ENCODE results near the gene NBPF3.

The NBPF3 gene

GRCh38 chr1:21492356-21492625 is 52.4 kb downstream of the NBPF3 start:
- DNase-seq (ENCODE audit: extremely low read depth in 1 of 2, low read depth in 1 of 2) = no peak

- no peak for DNase-seq (ENCODE audit: extremely low read depth in 1 of 2, low read depth in 1 of 2)
Measured at GRCh38 chr1:21494196-21494595, 54.3 kb downstream of the NBPF3 start.

GRCh38 chr1:21495225-21495820 is 55.4 kb downstream of the NBPF3 start:
- no peak for DNase-seq (ENCODE audit: extremely low read depth in 1 of 2, low read depth in 1 of 2)

DNA sequence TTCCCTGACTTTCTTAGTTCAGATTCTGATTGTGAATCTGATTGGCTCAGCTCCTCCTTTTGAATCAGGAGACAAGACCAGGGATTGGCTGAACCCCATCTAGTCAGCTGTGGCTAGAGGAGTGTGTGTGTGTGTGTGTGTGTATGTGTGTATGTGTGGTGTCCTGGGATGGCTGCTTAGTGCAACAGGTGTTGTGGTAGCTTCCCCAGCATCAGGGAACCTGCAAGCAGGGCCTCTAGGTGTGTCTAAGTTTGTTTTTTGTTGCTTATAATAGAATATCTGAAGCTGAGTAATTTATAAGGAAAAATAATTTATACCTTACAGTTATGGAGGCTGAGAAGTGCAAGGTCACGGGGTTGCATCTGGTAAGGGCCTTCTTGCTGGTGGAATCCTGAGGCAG is 56.1 kb downstream of the NBPF3 start:
- no peak for DNase-seq (ENCODE audit: extremely low read depth in 1 of 2, low read depth in 1 of 2)

DNA sequence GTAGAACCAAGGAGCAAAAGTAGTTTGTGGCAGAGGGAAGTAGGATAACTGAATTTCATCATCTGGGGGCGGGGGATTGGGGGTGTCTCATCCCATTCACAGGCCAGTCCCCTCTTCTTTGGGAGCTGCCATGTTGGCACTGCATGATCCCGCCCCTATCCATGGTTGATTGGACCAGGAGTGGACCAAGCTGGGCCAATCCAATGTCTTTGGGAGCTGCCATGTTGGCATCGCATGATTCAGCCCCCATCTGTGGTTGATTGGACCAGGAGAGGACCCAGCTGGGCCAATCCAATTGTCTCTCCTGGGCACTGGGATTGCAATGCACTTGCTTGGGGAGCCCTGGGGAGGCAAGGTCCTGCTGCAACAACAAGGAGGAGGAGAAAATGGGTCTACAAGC is 56.9 kb downstream of the NBPF3 start:
- DNase-seq (ENCODE audit: extremely low read depth in 1 of 2, low read depth in 1 of 2) = no peak

DNA sequence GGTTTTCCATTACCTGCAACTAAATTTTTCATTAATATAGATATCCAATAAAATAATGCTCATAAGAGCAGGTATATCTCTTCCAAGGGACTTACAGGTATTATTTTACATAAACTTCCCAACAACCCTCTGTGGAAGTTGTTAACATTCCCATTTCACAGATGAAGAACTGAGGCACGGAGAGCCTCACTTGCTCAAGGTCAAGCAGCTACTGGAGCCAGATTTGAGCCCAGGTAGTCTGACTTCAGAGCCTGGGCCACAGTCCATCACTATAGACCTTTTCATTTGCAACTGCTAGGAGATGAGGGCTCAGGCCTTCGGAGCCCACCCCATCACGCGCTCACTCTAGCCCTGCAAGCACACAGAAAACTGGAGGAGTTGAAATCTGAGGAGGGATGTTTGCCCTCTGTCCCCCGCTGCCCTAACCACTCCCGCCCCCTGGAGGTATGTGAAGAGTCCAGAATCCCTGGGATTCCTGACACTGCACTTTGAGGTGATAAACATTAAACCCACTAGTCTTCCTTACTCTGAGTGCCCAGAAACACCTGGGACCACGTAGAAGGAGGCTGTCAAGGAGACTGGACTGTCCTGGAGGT is 57.6 kb downstream of the NBPF3 start:
- no peak for DNase-seq (ENCODE audit: extremely low read depth in 1 of 2, low read depth in 1 of 2)

GRCh38 chr1:21499283-21499950 is 59.5 kb downstream of the NBPF3 start:
- DNase-seq (ENCODE audit: extremely low read depth in 1 of 2, low read depth in 1 of 2) = no peak

DNA sequence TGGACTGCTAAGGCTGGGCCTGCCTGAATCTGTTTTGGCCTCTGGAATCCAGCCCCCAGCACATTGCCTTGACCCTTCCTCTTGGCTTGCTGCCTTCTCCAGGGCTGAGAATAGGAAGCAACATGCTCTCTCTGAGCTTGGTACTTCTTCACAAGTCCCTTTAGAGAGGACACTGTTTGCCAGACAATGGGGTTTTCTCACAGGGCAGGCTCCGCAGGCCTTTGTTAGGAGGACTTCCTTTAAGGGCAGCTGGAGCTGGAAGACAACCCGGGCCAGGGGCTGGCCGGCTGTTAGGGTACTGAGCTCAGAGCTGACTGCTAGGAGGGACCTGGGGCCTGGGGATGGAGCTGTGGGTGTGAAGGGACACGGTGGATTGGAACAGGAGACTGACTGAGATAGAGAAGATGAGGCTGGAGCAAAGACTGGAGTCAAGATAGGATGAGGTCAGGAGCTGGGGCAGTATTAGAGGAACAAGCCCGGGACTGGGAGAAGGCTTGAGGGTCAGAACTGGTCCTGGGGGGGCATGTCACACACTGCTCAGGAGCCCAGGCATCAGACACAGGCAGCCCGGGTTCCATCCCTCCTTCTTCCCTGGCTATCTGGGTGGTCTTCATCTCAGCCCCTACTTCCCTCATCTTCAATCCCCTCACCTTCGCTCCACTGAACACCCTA is 63.9 kb downstream of the NBPF3 start:
- no peak for DNase-seq (ENCODE audit: extremely low read depth in 1 of 2, low read depth in 1 of 2)

DNA sequence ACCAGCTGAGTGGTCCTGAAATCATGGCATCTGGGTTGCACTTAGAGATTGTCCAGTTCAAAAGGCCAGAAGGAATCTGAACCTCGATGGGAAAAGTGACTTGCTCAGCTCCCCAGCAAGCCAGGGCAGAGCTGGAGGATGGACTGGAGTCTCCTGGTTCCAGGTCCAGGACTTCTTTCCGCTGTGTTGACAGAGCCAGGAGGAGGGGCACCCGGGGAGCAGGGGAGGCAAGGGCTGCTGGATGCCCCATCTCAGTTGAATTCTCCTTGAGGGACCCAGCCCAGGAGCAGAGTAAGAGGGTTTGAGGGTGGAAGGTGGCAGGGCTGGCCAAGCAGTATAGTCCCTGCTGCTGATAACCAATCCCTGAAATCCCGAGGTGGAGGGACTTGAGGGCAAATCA is 66.9 kb downstream of the NBPF3 start:
- DNase-seq (ENCODE audit: extremely low read depth in 1 of 2, low read depth in 1 of 2) = no peak

GRCh38 chr1:21507511-21508270 is 67.8 kb downstream of the NBPF3 start:
- no peak for DNase-seq (ENCODE audit: extremely low read depth in 1 of 2, low read depth in 1 of 2)

GRCh38 chr1:21508580-21509350 is 68.8 kb downstream of the NBPF3 start:
- peak in 1 of 2 donors; percentile 47 for DNase-seq (ENCODE audit: extremely low read depth in 1 of 2, low read depth in 1 of 2)

- DNase-seq (ENCODE audit: extremely low read depth in 1 of 2, low read depth in 1 of 2) = no peak
Measured at GRCh38 chr1:21509351-21510112, 69.6 kb downstream of the NBPF3 start, which contains the start of gene ALPL. Gene ALPL, plus strand, starts transcription at chr1:21509423. Its CDS starts 44,659 bp downstream, at chr1:21554082.

- DNase-seq (ENCODE audit: extremely low read depth in 1 of 2, low read depth in 1 of 2) = no peak
Measured at GRCh38 chr1:21510113-21510493, 70.2 kb downstream of the NBPF3 start.

DNA sequence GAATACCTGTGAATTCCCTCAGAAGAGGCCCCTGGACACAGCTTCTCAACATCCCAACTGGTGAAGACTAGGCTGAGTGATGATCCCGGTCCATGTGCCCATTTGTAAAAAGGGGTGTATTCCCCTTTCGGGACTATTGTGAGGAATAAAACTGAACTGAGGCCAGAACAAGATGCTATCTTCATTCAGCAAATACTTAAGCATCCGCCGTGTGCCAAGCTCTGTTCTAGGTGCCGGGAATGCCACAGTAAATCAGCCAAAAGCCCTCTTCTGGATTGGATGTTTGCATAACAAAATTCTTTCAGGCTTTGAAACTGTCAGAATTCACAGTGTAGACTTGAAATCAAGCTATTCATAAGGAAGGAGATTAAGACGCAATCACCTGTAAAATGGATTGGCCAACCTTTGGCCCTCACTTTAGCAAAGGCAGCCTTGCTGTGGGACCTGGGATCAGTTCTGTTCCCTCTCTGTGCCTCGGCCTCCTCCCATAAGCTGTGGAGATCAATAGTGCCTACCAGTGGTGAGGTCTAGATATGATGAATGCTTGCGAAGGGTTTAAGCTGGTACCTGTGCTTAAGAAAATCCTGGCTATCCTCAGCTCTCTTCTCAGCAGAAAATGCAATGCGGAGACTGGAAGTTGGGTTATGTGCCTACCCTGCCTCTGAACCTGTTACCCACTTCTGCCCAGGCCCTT is 71.1 kb downstream of the NBPF3 start:
- DNase-seq (ENCODE audit: extremely low read depth in 1 of 2, low read depth in 1 of 2) = no peak

DNA sequence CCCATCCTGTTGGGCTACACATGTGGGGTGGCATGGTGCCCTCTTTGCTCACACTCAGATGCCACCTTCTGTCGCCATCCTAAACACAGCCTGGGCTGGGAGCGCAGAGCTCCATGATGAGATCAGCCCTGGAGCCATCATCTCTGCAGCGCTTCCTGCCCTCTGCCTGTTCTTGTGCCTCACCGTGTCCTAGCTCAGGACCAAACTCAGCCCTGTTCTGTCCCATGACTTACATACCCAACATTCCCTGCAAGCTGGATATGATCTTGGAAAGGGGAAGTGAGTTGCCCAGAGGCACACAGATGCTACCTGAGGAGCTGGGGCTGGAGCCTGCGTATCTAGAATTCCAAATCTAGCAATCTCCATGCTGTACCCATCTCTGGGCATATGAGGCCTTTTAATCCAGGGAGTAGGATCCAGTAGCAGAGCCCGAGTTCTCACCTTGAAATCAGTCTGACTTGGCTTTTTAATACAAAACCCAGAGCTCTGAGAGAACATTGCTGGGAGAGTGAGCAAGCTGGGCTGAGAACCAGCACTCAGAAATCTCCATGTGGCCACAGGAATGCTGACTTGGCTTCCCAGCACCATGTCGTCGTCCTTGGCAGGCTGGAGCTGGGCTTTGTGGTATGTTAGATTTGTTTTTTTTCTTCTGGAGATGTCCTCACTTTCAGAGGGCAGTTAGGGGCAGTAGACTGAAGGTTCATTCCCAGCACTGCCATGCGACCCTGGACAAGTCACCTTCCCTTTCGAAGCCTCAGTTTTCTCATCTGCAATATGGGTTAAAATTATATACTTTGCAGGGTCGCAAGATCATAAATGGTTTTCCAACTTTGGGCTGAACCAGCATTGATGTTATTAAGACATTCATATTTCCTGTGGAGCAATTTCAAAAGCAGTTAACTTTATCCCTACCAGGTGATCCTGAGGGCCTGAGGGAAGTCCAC is 71.9 kb downstream of the NBPF3 start:
- no peak for DNase-seq (ENCODE audit: extremely low read depth in 1 of 2, low read depth in 1 of 2)

- DNase-seq (ENCODE audit: extremely low read depth in 1 of 2, low read depth in 1 of 2) = no peak
Measured at GRCh38 chr1:21514245-21514644, 74.3 kb downstream of the NBPF3 start.

- DNase-seq (ENCODE audit: extremely low read depth in 1 of 2, low read depth in 1 of 2) = no peak
Measured at GRCh38 chr1:21517161-21517589, 77.2 kb downstream of the NBPF3 start.

Data from activated CD8-positive, alpha-beta memory T cell treated with anti-CD3 and anti-CD28 coated beads for 1 hour (primary cell).